HEK293T (cell line): ENCODE data around the gene DNAJC11.

ENCODE experiments used
- ARNT ChIP-seq: fragments of 450-650 bp; IDR thresholded peaks from 2 replicates; pipeline ENCODE4 v1.6.1; 2017; ENCODE audit warnings: mild to moderate bottlenecking
- BHLHE40 ChIP-seq: fragments of 450-650 bp; IDR thresholded peaks from 2 replicates; pipeline ENCODE4 v1.6.1; 2016; ENCODE audit warnings: mild to moderate bottlenecking, moderate library complexity, borderline replicate concordance
- FOXK2 ChIP-seq: fragments of 450-650 bp; IDR thresholded peaks from 2 replicates; pipeline ENCODE4 v1.6.1; 2016; ENCODE audit warnings: mild to moderate bottlenecking
- FOXM1 ChIP-seq: fragments of 450-650 bp; IDR thresholded peaks from 2 replicates; pipeline ENCODE4 v1.6.1; 2017; ENCODE audit warnings: mild to moderate bottlenecking, borderline replicate concordance
- PKNOX1 ChIP-seq: fragments of 450-650 bp; IDR thresholded peaks from 2 replicates; pipeline ENCODE4 v1.6.1; 2016
- SP1 ChIP-seq: fragments of 450-650 bp; IDR thresholded peaks from 2 replicates; pipeline ENCODE4 v1.6.1; 2017
- SUZ12 ChIP-seq: fragments of 450-650 bp; IDR thresholded peaks from 2 replicates; pipeline ENCODE4 v1.6.1; 2016; ENCODE audit warnings: mild to moderate bottlenecking

- TF ChIP-seq FOXK2 (no peak), PKNOX1 (no peak), FOXM1 (no peak), SUZ12 (no peak), BHLHE40 (no peak), ARNT (no peak), SP1 (no peak)
Measured at GRCh38 chr1:6731905-6732304, 30.3 kb upstream of the DNAJC11 start.
